HG03457 (cell line): Measurements from ENCODE around the gene EWSR1.

ENCODE experiments used
- ATAC-seq: cut with Tn5 transposase; IDR thresholded peaks from one replicate; pipeline ENCODE4 v1.9.1; 2021; ENCODE audit warnings: moderate number of reproducible peaks; ENCODE audit not compliant: unreplicated experiment

EWSR1 gene

GRCh38 chr22:29302402-29302680 is 34.3 kb downstream of the EWSR1 start:
- ATAC-seq: no peak

- ATAC-seq: no peak
Measured at GRCh38 chr22:29302681-29303465, 34.8 kb downstream of the EWSR1 start.

GRCh38 chr22:29305836-29306174 is 37.7 kb downstream of the EWSR1 start:
- ATAC-seq: no peak

GRCh38 chr22:29306175-29306834 is 38.2 kb downstream of the EWSR1 start, which contains the start of gene GAS2L1:
TSS of gene GAS2L1 (plus strand) at chr22:29306650. CDS start at chr22:29308106, 1,456 bp downstream.
- ATAC-seq: no peak

GRCh38 chr22:29306835-29307595 is 38.9 kb downstream of the EWSR1 start:
- ATAC-seq: no peak

GRCh38 chr22:29307596-29308147 is 39.6 kb downstream of the EWSR1 start:
- no peak for ATAC-seq

GRCh38 chr22:29308148-29308790 is 40.2 kb downstream of the EWSR1 start:
- no peak for ATAC-seq

GRCh38 chr22:29308791-29309262 is 40.8 kb downstream of the EWSR1 start:
- no peak for ATAC-seq

- no peak for ATAC-seq
Measured at GRCh38 chr22:29309332-29310064, 41.4 kb downstream of the EWSR1 start.

- no peak for ATAC-seq
Measured at GRCh38 chr22:29310065-29310862, 42.2 kb downstream of the EWSR1 start.

- no peak for ATAC-seq
Measured at GRCh38 chr22:29310863-29311339, 42.8 kb downstream of the EWSR1 start.

GRCh38 chr22:29311464-29312217 is 43.6 kb downstream of the EWSR1 start:
- ATAC-seq: no peak

- no peak for ATAC-seq
Measured at GRCh38 chr22:29312218-29313125, 44.4 kb downstream of the EWSR1 start.

GRCh38 chr22:29313126-29313575 is 45.1 kb downstream of the EWSR1 start:
- no peak for ATAC-seq

GRCh38 chr22:29313576-29314466 is 45.8 kb downstream of the EWSR1 start:
- no peak for ATAC-seq

GRCh38 chr22:29314537-29315285 is 46.6 kb downstream of the EWSR1 start:
- no peak for ATAC-seq
